SU-DHL-6 (cell line): ENCODE data around the gene DOHH.
A peak's percentile ranks its signal among the peaks of the same experiment; 100 is the strongest.

Source experiments
- H2AFZ ChIP-seq: fragments of 200-600 bp; sonication (generic); 2 replicates; pipeline ENCODE4 v1.6.1; 2014; ENCODE audit warnings: low read depth, mild to moderate bottlenecking, moderate library complexity, mixed read lengths, antibody characterized with exemption, low read length; ENCODE audit not compliant: severe bottlenecking
- H3F3A ChIP-seq: fragments of 200-600 bp; shearing (Covaris generic); 2 replicates; pipeline ENCODE4 v1.6.0; 2016; ENCODE audit warnings: antibody characterized with exemption, mild to moderate bottlenecking; ENCODE audit not compliant: insufficient read depth
- H3K27ac ChIP-seq: fragments of 200-600 bp; sonication (generic); 2 replicates; pipeline ENCODE4 v1.5.1; 2016; ENCODE audit warnings: low read depth, mild to moderate bottlenecking, low read length, moderate library complexity, mixed read lengths
- H3K27me3 ChIP-seq: fragments of 200-600 bp; sonication (generic), shearing (Covaris generic); 2 replicates; pipeline ENCODE4 v1.6.0; 2014; ENCODE audit warnings: mild to moderate bottlenecking, low read length
- H3K36me3 ChIP-seq: fragments of 200-600 bp; sonication (generic); 2 replicates; pipeline ENCODE4 v1.6.1; 2014; ENCODE audit warnings: mild to moderate bottlenecking, low read length, mixed read lengths
- H3K4me2 ChIP-seq: fragments of 300-600, 200-600 bp; shearing (Covaris generic), sonication (generic); 2 replicates; pipeline ENCODE4 v1.6.0; 2014; ENCODE audit warnings: low read length, low read depth, mild to moderate bottlenecking; ENCODE audit not compliant: poor library complexity, severe bottlenecking
- H3K4me3 ChIP-seq: fragments of 200-600 bp; sonication (generic); 2 replicates; pipeline ENCODE4 v1.5.1; 2014; ENCODE audit warnings: antibody characterized with exemption, low read length, mild to moderate bottlenecking, mixed read lengths; ENCODE audit not compliant: insufficient read depth, poor library complexity, severe bottlenecking
- H3K79me2 ChIP-seq: fragments of 200-600 bp; sonication (generic); 2 replicates; pipeline ENCODE4 v1.6.1; 2014; ENCODE audit warnings: mild to moderate bottlenecking, low read length, moderate library complexity; ENCODE audit not compliant: insufficient read depth
- H3K9ac ChIP-seq: fragments of 200-600 bp; sonication (generic); 2 replicates; pipeline ENCODE4 v1.7.0; 2014; ENCODE audit warnings: mild to moderate bottlenecking, low read length
- H3K9me2 ChIP-seq: fragments of 200-600 bp; sonication (generic); replicated peaks from 2 replicates; pipeline ENCODE4 v1.6.1; 2014; ENCODE audit warnings: low read length; ENCODE audit not compliant: insufficient read depth
- H3K9me3 ChIP-seq: fragments of 200-600 bp; sonication (generic); 2 replicates; pipeline ENCODE4 v1.6.1; 2014; ENCODE audit warnings: low read length, mixed read lengths; ENCODE audit not compliant: insufficient read depth
- H4K20me1 ChIP-seq: fragments of 200-600 bp; sonication (generic); 2 replicates; pipeline ENCODE4 v1.6.1; 2014; ENCODE audit warnings: low read depth, mild to moderate bottlenecking, antibody characterized with exemption, low read length, moderate library complexity, mixed read lengths
- CTCF ChIP-seq: fragments of 200-600 bp; sonication (generic); IDR thresholded peaks from one replicate; pipeline ENCODE4 v1.5.1; 2017; ENCODE audit warnings: antibody characterized with exemption, mild to moderate bottlenecking, low read length, moderate library complexity; ENCODE audit not compliant: insufficient read depth, poor library complexity, severe bottlenecking
- EZH2phosphoT487 ChIP-seq: fragments of 200-600 bp; sonication (generic), shearing (Covaris generic); conservative IDR thresholded peaks from 2 replicates; pipeline ENCODE4 v1.6.1; 2018; ENCODE audit warnings: mild to moderate bottlenecking, antibody characterized with exemption, low read length, moderate library complexity, mixed read lengths

Gene DOHH

GRCh38 chr19:3507371-3508120, 7.1 kb upstream of the DOHH start:
- no peaks in the 10 kb centered on the region for H3K9me3 ChIP-seq
- TF ChIP-seq EZH2phosphoT487 (no peak), CTCF (no peak)
- peak overlapping the region; percentile 99 for H3K4me3 ChIP-seq
- H2AFZ ChIP-seq = no peak overlapping the region
- H4K20me1 ChIP-seq = no peaks in the 10 kb centered on the region
- no peak overlapping the region for H3K27ac ChIP-seq
- H3K79me2 ChIP-seq = peaks cover 63% of the 10 kb centered on the region
- H3K4me2 ChIP-seq = peak overlapping the region; percentile 61
- H3K36me3 ChIP-seq = no peaks in the 10 kb centered on the region
- no peaks in the 10 kb centered on the region for H3K27me3 ChIP-seq
- no peaks in the 10 kb centered on the region; the same call in 1 of the 2 replicates for H3F3A ChIP-seq
- H3K9ac ChIP-seq = peak overlapping the region; percentile 99
- no peaks in the 10 kb centered on the region for H3K9me2 ChIP-seq

- Histone ChIP-seq H2AFZ (peak overlapping the region; percentile 58), H3K79me2 (peaks cover 54% of the 10 kb centered on the region), H3K9ac (peak overlapping the region; percentile 99), H3K27me3 (no peaks in the 10 kb centered on the region), H3K9me2 (no peaks in the 10 kb centered on the region), H3K27ac (peak overlapping the region; percentile 64), H3K9me3 (no peaks in the 10 kb centered on the region), H3F3A (no peaks in the 10 kb centered on the region; the same call in 1 of the 2 replicates), H3K4me2 (peak overlapping the region; percentile 61), H3K4me3 (peak overlapping the region; percentile 99), H4K20me1 (no peaks in the 10 kb centered on the region), H3K36me3 (no peaks in the 10 kb centered on the region)
- TF ChIP-seq EZH2phosphoT487 = no peak
Observed at GRCh38 chr19:3506384-3507340, 6.2 kb upstream of the DOHH start.

GRCh38 chr19:3505598-3506383, 5.3 kb upstream of the DOHH start, which contains the start of gene FZR1:
TSS of gene FZR1 (plus strand) at chr19:3506311. CDS start at chr19:3522990, 16,679 bp downstream.
- TF ChIP-seq CTCF = no peak
- no peak for TF ChIP-seq EZH2phosphoT487
- peak within 1 kb of the TSS; percentile 92 for H2AFZ ChIP-seq
- no peaks in the 10 kb centered on the region for H3K36me3 ChIP-seq
- H3K27ac ChIP-seq = peak within 1 kb of the TSS; percentile 74
- H3K79me2 ChIP-seq = peaks cover 45% of the 10 kb centered on the region
- H3K9me2 ChIP-seq = no peaks in the 10 kb centered on the region
- peak within 1 kb of the TSS; percentile 99 for H3K9ac ChIP-seq
- no peaks in the 10 kb centered on the region for H3K27me3 ChIP-seq
- H3F3A ChIP-seq = no peaks in the 10 kb centered on the region; the same call in 1 of the 2 replicates
- H3K4me3 ChIP-seq = peak within 1 kb of the TSS; percentile 99
- H3K4me2 ChIP-seq = peak within 1 kb of the TSS; percentile 62
- H3K9me3 ChIP-seq = no peaks in the 10 kb centered on the region
- H4K20me1 ChIP-seq = no peaks in the 10 kb centered on the region
